ENCODE data around the gene TAS2R20. TPM values are rescaled to one million over a fixed set of nuclear protein-coding genes. Genes with fewer than 3 reads are reported as not detected.

The TAS2R20 gene
- total RNA-seq, 1 experiment from 2014 or later: 0.81 TPM

GRCh38 chr12:10968765-10969456 is 29.2 kb downstream of the TAS2R20 start:
- POLR2A ChIA-PET: interaction anchor here (0.6 kb wide), 1 partner anchor 198 kb away, joined by 3 read pairs; no protein-coding TSS in a partner anchor
- Mint-ChIP-seq H3K27ac (no peak overlapping the region), H3K9me3 (peaks cover 9% of the 10 kb centered on the region), H3K27me3 (ENCODE audit: low read depth) (no peaks in the 10 kb centered on the region), H3K36me3 (peaks cover 4% of the 10 kb centered on the region; the same call in 1 of the 2 replicates), H3K4me3 (no peak overlapping the region), H3K4me1 (no peaks in the 10 kb centered on the region)
- TF ChIP-seq PRDM15 (CRISPR knock-in tag; IDR thresholded peaks at IDR 0.05) (no peak), ZNF396 (CRISPR knock-in tag; IDR thresholded peaks at IDR 0.05; ENCODE audit: borderline replicate concordance) (no peak), ZNF263 (CRISPR knock-in tag; IDR thresholded peaks at IDR 0.05; ENCODE audit: low read depth) (no peak), ZNF416 (CRISPR knock-in tag; IDR thresholded peaks at IDR 0.05) (no peak), HMGA2 (CRISPR knock-in tag; IDR thresholded peaks at IDR 0.05) (no peak), USF2 (CRISPR knock-in tag; IDR thresholded peaks at IDR 0.05) (no peak), ZNF121 (CRISPR knock-in tag; IDR thresholded peaks at IDR 0.05) (no peak), PREB (CRISPR knock-in tag; IDR thresholded peaks at IDR 0.05; ENCODE audit: borderline replicate concordance) (no peak), ZNF232 (CRISPR knock-in tag; IDR thresholded peaks at IDR 0.05) (no peak), JUN (CRISPR knock-in tag; IDR thresholded peaks at IDR 0.05) (no peak), FOXJ3 (CRISPR knock-in tag; IDR thresholded peaks at IDR 0.05; ENCODE audit: borderline replicate concordance) (no peak)
- DNase-seq (ENCODE audit: low spot score) (no peak), ATAC-seq (no peak)
- CTCF ChIA-PET: interaction anchor here (1.4 kb wide), 1 partner anchor 218 kb away, joined by 4 read pairs; no protein-coding TSS in a partner anchor

- H3K27ac Mint-ChIP-seq: no peak overlapping the region
- DNase-seq (ENCODE audit: low spot score) (no peak), ATAC-seq (no peak)
- POLR2A ChIA-PET: no interaction called here
- H3K36me3 Mint-ChIP-seq: peaks cover 4% of the 10 kb centered on the region; the same call in 1 of the 2 replicates
- H3K27me3 Mint-ChIP-seq (ENCODE audit: low read depth): no peaks in the 10 kb centered on the region
- CTCF ChIA-PET: interaction anchor here (1.4 kb wide), 1 partner anchor 217 kb away, joined by 4 read pairs; no protein-coding TSS in a partner anchor
- no peaks in the 10 kb centered on the region for H3K4me1 Mint-ChIP-seq
- H3K4me3 Mint-ChIP-seq: no peak overlapping the region
- peaks cover 9% of the 10 kb centered on the region for H3K9me3 Mint-ChIP-seq
- no peak for TF ChIP-seq E2F1 (CRISPR knock-in tag; IDR thresholded peaks at IDR 0.05)
- TF ChIP-seq NR1H2 (CRISPR knock-in tag; IDR thresholded peaks at IDR 0.05): no peak
- TF ChIP-seq RORB (CRISPR knock-in tag; IDR thresholded peaks at IDR 0.05): no peak
- TF ChIP-seq ZNF532 (CRISPR knock-in tag; IDR thresholded peaks at IDR 0.05; ENCODE audit: borderline replicate concordance): no peak
- TF ChIP-seq ARID4B (CRISPR knock-in tag; IDR thresholded peaks at IDR 0.05; ENCODE audit: borderline replicate concordance): no peak
- no peak for TF ChIP-seq GTF2I (CRISPR knock-in tag; conservative IDR thresholded peaks at IDR 0.05)
- TF ChIP-seq ZNF416 (CRISPR knock-in tag; IDR thresholded peaks at IDR 0.05): no peak
- no peak for TF ChIP-seq ZNF138 (CRISPR knock-in tag; conservative IDR thresholded peaks at IDR 0.05)
- no peak for TF ChIP-seq TCF7 (CRISPR knock-in tag; IDR thresholded peaks at IDR 0.05; ENCODE audit: low read depth)
These were observed 30.7 kb downstream of the TAS2R20 start for GRCh38 chr12:10967409-10967808.
